Fibroblast of gingiva (primary cell): Measurements from ENCODE around the gene NTN3.
A peak's percentile ranks its signal among the peaks of the same experiment; 100 is the strongest.

Experiments
- DNase-seq: peaks from one replicate; pipeline ENCODE4 v3.0.0-alpha.2; 2011; ENCODE audit warnings: low read depth

The NTN3 gene

DNA sequence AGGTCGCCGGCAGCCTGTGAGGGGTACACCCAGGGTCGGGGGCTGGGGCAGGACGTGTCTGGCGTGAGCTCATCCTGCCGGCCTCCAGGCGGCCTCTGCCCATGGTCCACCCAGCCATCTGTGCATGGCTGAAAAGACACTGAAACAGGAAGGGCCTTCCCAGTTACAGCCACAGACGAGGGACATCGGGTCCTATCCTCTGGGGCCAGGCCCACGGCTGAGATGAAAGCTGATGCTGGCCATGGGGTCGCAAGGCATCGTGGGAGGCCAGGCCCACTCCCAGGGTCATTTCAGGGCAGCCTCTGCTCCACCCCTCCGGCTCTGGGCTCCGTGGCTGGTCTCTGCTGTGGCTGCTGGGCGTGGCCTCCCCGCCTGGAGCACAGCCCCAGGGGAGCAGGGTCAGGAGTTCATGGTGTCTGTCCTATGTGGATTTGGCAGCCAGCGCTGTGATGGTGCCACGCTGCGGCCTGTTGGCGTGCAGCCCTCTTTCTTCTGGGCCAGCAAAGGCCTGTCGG is 26.1 kb downstream of the NTN3 start:
- peak; percentile 18 for DNase-seq

DNA sequence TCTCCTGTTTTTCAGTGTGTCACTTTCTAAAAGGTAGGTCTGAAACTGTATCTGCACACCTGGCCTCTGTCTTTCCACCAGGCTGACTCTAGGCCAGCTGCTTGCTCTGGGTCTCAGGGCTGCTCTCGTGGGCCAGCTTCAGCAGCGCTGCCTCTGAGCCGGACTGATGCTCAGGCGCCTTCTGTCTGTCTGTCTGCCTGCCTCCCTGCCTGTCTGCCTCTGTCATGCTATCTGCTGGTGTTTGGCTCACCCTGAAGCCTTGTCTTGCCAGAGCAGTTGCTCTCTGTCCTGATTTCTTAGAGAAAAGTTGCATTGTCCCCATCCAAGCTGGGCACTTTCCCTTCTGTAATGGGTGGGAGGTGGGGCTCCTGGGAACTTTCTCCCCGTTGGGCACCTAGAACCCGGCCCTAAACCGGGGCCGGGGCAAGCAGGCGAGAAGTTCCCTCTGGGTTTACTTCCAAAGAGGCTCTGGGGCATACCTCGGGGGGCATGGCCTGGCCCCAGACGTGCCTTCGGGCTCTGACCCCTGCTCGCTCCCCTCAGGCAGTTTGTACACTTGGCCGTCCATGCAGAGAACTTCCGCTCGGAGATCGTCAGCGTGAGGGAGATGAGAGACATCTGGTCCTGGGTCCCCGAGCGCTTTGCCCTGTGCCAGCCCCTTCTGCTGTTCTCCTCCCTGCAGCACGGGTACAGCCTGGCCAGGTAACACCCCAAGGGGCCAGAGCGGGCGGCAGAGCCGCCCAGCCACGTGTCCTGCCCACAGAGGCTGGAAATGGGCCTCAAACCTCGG is 26.8 kb downstream of the NTN3 start:
- no peak for DNase-seq

DNA sequence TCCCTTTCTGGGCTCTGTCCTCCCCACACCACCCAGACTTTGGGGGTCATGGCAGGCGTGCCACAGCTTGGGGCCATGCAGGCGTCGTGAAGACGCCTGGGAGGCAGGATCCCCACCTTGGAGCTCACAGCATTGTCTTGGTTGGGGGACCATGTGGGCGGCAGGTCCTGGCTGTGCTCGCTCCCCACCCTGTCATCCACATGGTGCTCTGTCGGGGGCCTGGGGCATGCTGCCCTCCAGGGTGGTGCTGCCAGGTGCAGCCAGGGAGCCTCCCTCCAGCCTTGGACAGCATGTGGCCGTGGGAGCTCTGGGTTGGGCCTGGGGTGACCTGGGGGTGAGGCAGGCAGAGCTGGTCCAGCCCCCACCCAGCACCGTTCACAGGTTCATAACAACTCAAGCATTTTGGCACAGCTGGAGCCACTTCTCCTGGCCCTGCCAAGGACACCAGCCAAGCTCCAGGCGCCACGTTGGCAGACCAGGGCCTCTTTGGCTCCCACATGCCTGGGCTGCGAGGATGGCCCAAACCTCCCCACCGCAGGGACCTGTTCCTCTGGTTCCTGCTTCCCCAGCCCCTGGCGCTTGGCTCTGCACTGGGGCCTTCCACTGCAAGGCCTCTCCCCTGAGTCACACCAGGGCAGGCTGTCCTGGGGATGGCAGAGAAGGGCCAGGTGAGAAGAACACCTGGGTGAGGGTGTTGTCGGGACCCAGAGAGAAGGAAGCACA is 27.6 kb downstream of the NTN3 start:
- no peak for DNase-seq

DNA sequence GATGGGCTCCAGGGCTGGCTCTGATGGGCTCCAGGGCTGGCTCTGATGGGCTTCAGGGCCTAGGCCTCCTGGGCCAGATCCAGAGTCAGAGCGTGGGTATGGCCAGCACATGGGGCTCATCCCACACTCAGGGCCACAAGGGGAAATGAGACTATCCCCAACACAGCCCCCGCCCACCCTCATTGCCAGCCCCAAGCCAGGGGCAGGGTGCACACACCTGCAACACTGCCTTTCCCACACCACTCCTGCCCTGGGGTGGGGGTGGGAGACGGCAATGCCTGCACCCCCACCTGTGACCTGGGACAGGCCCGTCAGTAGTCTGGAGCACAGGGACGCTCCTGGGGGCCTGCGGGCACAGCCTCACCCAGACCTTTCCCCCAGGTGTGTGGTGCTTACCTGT is 28.4 kb downstream of the NTN3 start:
- DNase-seq, result no peak

DNA sequence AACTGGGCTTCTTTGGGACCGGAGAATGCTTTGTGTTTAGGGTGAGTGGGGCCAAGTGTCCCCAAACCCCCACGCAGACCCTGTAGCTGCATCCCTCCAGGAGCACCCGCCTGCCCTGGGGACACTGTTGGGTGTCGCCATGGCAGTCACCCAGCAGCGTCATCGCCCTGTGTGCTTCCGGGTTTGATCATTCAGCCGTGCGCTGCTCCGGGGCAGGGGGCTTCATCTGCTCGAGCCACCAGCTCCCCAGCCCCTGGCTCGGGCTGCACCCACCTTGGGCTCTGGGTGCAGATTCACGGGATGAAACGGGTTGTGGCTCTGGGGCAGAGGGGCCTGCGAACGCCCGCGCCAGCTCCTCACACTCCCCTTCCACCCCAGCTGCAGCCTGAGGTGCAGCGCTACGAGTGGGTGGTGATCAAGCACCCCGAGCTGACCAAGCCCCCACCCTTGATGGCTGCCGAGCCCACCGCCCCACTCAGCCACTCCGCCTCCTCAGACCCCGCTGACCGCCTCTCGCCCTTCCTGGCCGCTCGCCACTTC is 28.9 kb downstream of the NTN3 start:
- no peak for DNase-seq

DNA sequence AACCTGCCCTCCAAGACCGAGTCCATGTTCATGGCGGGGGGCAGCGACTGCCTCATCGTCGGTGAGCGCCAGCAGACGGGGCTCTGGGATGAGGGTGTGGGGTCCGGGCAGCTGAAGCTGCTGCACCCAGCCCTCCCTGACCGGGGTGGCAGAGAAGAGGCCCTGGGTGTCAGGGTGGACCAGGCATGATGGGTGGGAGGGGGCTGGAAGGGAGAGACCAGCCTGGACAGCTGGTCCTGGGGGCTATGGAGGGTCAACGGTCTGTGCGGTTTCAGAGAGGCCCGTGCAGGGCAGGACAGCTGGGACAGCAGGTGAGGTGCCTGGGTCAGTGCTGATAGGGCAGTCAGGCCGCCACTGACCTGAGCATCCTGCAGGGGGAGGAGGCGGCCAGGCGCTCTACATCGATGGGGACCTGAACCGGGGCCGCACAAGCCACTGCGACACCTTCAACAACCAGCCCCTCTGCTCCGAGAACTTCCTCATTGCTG is 29.4 kb downstream of the NTN3 start:
- no peak for DNase-seq

DNA sequence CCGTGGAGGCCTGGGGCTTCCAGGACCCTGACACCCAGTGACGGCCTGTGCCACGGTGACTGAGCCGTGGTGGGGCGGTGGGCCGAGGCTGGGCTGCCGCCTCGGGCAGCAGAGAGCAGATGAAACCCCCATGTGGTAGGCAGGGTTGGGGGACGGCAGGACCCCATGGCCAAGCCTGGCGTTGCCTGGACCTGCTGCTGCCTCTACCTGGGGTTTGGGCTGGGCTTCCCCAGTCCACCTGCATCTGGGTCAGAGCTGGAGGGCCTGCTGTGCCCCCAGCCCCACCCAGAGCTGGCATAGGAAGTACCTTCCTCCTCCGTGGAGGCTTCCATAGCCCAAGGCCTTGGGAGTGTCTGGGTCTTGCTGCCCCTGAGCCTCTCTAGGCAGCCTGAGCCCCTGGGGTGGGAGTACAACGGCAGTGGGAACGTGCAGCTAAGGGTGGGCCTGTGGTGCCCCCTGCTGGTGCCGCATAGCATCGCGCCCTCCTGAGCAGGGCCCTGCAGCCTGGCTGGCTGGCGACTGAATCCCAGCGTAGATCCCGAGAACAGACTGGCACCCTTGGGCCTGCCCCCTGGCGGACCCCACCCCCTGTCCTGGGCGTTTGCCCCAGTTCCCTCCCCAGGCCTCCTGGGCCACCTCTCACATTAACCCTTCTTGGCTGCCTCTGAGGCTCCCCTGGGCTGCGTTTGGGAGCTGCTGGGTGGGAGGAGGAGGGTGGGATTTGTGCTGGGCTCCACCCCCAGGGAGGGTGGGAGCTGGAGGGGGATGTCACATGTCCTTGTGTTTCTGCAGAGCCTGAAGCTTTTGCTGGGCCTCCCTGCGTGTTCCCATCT is 30.0 kb downstream of the NTN3 start:
- peak; percentile 64 for DNase-seq

DNA sequence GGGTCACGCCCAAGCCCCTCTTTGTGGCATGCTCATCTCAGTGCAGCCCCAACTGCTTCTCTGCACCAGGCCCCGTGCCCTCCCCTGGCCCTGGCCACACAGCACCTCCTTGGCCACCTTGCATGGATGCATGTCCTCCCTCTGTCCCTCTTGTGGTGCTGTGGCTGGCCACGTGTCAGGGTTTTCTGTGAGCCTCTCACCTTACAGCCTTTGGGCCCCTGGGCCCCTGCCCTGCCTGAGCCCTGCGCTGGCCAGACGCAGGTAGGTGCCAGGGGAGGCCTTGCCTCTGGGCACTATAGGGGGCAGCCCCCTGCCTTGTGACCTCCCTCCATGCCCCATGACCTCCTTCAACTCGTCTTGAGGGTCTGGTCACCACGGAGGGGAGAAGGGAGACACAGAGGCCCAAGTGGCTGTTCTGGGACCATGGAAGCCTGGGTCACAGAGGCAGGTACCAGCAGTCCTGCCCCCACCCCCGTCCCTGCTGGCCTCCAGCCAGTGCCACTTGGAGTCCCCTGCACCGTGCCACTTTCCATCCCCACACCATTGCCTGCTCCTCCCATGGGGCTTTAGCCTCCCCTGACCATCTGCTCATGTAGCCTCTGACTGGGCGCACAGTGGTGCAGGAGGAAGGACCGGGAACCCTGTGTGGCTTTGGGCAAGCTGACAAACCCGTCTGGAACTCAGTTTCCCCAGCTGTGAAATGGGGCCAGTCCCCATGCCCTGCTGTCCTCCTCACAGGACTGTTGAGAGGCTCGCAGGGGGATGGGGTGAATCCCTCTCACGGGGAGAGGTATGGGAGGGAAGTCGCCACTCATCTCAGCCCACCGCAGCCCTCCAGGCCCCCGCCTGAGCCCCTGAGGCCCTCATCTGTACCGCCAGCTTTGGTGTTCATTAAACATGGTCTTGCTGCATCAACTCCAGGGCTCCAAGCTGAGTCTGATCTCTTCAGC is 31.1 kb downstream of the NTN3 start:
- DNase-seq, result no peak

DNA sequence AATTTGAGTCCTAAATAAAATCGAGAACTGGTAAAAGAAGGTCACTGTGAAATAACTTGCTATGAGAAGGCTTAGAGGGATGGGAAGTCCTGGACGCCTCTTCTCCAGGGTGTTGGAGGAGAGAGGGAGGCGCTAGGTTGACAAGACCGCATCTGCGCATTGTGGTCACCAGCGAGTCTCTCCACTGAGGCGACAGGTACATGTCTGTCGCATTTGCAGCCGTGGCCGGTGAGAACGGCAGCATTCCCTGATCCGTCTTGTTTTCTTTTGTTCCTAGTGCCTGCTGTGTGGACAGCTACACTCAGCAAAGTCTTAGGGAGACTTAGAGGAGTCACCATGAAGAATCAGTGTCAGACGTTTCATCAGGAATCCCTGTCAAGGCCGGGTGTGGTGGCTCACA is 34.6 kb downstream of the NTN3 start:
- no peak for DNase-seq

DNA sequence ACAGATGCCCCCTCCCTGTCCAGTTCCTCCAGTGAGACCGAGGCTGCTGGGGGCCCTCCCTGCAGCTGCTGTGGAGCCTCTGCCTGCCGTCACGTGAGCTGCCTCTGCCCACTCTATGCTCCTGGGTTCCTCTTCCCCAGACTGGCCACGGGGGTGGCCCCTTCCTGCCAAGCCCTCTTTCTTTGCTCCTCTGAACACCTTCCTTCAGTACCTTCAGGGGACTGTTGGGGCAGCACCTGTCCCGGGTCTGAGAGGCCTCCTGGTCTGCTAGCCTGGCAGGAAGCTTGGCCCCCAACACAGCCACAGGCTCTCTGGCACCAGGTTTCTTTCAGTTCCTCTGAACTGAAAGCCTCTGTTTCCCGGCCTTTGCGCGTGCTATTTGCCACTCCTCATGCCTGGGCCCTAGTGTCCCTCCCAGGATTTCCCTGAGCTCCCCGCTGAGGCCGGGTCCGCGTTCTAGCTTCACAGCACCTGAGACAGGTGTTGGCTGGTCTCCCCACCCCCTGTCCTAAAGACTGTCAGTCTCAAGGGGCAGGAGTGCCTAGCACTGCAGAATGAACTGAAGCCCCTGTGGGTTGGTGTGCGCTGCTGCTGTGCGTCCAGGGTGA is 36.1 kb downstream of the NTN3 start:
- no peak for DNase-seq

DNA sequence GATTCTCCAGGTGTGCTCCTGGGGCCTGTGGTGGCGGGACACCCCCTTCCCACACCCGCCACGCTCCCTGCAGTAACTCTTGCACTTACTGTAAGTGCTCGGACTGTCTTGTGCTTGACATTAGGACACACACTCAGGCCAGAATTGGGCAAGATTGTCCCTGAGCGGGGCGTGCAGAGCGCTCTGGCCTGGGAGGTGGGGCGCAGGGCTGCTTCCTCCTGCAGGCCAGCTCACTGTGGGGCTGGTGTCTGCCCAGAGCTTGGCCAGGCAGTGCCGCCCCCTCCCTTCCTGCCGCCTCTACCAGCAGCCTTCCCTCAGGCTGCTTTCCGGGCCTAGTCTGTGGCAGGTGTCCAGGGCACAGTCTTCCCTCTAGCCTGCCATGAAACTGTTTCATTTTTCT is 36.6 kb downstream of the NTN3 start:
- DNase-seq, result no peak

DNA sequence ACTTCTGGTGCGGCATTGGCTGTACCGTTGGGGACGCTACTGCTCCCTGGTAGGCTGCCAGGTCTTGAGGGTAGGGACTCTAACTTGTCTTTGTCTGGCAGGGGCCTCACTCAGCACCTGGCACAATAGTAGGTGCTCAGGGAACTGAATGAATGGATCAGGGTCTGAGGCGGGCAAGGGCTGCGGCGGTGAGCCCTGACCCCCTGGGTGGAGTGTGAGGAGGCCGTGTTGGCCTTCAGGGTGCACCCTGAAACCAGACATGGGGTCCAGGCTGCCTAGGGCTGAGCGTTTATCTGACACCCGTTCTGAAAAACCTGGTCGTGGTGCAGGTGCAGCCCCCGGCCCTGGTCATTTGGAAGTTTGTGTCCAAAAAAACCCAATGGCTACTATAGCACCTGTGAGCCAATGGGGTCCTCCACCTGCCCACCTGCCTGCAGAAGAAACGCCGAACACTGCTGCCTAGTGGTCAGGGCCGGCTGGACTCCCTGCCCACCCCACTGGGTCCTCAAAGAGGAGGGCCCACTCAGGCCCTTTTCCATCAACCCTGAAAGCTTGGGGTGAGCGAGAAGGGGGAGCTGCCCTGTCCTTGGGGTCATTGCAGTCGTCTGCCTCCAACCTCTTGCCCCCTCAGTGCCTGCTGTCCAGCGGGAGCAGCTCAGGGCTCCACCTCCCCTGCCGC is 37.8 kb downstream of the NTN3 start:
- no peak for DNase-seq

DNA sequence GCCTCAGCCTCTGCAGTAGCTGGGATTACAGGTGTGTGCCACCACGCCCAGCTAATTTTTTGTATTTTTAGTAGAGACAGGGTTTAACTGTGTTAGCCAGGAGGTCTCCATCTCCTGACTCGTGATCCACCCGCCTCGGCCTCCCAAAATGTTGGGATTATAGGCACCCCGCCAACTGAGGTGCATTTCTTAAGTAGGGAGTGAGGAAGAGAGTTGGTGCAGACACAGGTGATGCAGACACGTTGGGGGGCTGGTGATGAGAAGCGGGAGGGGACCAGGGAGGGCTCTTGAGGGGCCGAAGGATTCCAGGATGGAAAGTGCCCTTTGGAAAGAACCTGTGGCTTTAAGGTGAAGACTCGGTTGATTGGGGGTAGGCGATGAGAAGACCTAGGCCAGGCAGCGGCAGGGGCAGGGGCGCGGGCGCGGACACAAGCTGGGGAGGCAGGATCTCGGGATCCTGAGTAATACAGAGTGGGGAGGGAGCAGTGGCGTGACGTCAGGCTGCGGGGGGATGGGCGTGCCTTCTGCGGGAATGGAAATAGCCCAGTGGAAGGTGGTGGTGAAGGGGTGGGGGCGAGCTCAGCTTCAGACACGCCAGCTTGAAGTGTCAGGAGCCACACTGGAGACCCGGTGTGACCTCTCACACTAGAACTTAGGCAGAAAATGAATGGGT is 40.2 kb downstream of the NTN3 start:
- DNase-seq, result peak; percentile 58

DNA sequence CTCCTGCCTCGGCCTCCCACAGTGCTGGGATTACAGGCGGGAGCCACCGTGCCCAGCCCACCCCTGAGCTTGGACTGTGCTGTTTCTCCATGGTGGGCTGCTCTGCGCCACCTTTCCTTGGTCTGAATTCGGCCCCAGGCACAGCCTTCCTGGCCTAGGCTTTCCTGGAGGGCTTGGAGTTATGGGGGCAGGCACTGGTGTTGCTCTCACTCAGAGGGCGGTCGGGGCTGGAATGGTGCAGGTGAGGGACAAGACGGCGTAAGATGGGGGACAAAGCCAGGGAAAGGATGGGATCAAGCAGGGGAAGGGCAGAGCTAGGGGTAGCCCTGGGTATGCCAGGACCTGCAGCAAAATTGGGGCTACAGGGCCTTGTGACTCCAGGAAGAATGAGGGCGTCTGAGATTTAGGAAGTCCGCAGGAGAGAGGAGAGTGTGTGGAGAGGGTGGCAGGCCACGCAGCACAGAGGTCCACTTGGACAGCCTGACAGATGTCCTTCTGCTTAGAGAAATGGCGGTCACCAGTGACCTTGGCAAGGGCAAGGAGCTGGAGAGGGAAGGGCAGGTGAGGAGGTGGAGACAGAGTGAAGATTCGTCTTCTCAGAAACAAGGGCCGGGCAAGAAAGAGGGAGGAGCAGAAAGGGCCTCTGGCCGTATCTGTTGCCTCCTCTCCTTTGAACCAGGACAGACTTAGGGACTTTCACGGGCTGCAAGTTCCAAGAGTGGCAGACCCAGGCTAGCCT is 41.1 kb downstream of the NTN3 start:
- no peak for DNase-seq

DNA sequence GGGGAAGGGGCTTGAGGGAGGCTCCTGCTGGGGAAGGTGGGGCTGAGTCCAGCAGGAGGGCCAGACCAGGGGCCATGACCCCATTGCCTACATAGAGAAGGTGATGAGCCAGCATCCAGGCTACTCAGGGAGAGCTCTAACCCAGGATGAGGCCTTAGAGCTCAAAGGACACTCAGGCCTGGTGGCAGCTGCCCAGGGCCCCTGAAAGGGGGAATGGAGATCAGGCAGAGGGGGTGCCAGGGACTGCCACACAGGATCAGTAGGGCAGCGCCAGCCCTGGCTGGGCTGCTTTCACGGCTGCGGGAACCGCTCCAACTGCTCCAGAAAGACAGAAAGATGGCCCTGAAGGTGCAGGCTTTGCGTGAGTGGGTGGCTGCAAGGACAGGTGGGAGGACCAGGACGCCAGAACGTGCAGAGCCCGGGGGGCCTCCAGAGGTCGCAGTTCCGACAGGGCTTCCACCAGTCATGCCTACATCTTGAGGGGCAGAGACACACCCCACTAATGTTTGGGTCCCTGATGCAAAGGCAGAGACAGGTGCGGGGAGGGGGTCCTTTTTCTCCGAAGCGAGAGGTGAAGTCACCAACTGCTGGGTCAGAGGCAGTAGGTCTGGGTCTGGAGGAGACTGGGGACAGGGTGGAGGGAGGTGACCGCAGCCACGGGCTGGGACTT is 41.8 kb downstream of the NTN3 start:
- DNase-seq, result no peak

DNA sequence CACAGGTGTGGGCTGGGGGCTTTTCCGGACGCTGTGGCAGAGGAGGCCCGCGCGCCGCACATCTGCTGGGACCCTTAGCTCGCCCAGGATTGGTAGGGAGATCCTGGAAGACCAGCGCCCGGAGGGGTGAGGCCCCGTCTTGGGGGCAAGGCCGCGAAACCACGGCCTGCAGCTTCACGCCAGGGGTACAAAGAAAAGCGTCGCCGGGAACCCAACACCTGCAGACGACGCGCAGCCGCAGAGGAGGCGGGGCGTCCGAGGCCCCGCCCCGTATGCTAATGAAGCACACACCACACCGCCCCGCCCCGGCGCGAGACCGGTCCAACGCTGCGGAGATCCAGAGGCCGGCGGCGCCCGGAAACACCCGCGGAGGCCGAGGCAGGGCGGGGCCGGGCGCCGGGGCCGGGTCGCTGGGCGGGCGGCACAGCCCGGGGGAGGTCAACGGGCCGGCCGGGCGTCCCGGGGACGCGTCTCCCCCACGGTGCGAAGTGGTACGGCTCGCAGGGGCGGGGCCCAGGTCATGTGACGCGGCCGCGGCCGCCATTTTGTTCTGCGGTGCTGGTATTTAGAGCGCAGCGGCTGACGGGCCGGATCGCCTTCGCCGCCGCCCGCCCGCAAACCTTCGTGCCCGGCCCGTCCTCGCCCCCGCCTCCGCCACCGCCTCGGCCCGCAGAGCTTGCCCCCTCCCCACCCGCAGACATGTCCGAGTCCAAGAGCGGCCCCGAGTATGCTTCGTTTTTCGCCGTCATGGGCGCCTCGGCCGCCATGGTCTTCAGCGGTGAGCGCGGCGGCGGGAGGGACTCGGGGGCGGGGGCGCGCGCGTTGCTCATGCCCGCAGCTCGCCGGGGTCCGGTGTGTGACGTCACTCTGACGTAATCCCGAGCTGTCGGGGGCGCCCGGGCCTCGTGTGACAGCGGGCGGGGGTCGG is 42.6 kb downstream of the NTN3 start, which contains the start of gene ATP6V0C:
ATP6V0C (plus strand) TSS at position 548 of the 928 bp plus-strand sequence; CDS start at position 700, 152 bp downstream.
- peak; percentile 86 for DNase-seq
